PFSK-1 (cell line): ENCODE measurements around the gene HHIPL1.

Experiments
- POLR2AphosphoS5 ChIP-seq: IDR thresholded peaks from 2 replicates; pipeline ENCODE4 v1.6.1; 2012; ENCODE audit warnings: low read depth, mild to moderate bottlenecking, control low read depth, low read length, moderate library complexity
- SIN3A ChIP-seq: IDR thresholded peaks from 2 replicates; pipeline ENCODE4 v1.6.1; 2012; ENCODE audit warnings: mild to moderate bottlenecking, low read length, moderate library complexity, borderline replicate concordance; ENCODE audit not compliant: insufficient read depth
- TAF1 ChIP-seq: IDR thresholded peaks from 2 replicates; pipeline ENCODE4 v1.6.1; 2012; ENCODE audit warnings: low read length, control low read depth, borderline replicate concordance; ENCODE audit not compliant: insufficient read depth
- TF ChIP-seq, protein P1 (sequence below), 2 experiments: IDR thresholded peaks; 2 replicates each; pipeline versions ENCODE4 v1.6.1 to v1.8.0; 2011 to 2012; ENCODE audit warnings: low read depth in 2 of 2, low read length in 2 of 2, control low read depth in 1 of 2, inconsistent platforms in 1 of 2, mild to moderate bottlenecking in 1 of 2, moderate library complexity in 1 of 2; ENCODE audit not compliant: insufficient read depth in 1 of 2

DNA sequence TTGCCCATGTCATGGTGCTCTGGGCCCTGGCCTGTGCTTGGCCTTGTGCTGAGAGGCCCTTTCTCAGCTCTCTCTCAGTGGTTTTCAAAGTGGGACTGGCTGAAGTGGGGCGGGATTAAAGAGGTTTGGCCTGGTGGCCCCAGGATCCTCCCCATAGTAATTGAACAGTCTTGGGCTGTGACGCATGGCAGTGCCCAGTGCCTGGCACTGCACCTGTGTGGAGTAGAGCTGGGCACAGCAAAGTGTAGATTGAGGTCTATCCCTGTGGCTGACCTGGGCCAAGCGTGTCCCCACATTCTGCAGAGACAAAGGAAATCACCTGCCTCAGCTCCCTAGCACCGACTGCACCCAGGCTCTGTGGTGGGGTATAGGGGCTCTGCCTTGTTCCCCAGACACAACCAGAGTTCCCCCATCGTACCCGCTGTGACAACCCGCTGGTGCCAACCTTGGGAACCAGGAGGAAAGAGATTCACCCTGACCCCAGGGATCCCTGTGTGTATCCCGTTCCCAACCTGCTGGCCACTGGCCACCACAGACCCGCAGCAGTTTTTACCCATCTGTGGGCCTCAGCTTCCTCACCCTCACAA is 29.2 kb downstream of the HHIPL1 start:
- TF ChIP-seq TAF1 (no peak), POLR2AphosphoS5 (no peak), SIN3A (no peak)
- TF ChIP-seq, protein P1, sequence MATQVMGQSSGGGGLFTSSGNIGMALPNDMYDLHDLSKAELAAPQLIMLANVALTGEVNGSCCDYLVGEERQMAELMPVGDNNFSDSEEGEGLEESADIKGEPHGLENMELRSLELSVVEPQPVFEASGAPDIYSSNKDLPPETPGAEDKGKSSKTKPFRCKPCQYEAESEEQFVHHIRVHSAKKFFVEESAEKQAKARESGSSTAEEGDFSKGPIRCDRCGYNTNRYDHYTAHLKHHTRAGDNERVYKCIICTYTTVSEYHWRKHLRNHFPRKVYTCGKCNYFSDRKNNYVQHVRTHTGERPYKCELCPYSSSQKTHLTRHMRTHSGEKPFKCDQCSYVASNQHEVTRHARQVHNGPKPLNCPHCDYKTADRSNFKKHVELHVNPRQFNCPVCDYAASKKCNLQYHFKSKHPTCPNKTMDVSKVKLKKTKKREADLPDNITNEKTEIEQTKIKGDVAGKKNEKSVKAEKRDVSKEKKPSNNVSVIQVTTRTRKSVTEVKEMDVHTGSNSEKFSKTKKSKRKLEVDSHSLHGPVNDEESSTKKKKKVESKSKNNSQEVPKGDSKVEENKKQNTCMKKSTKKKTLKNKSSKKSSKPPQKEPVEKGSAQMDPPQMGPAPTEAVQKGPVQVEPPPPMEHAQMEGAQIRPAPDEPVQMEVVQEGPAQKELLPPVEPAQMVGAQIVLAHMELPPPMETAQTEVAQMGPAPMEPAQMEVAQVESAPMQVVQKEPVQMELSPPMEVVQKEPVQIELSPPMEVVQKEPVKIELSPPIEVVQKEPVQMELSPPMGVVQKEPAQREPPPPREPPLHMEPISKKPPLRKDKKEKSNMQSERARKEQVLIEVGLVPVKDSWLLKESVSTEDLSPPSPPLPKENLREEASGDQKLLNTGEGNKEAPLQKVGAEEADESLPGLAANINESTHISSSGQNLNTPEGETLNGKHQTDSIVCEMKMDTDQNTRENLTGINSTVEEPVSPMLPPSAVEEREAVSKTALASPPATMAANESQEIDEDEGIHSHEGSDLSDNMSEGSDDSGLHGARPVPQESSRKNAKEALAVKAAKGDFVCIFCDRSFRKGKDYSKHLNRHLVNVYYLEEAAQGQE (IDR thresholded peaks at IDR 0.05; ENCODE audit: insufficient read depth in 1 of 2, low read depth in 2 of 2, low read length in 2 of 2): no peak
